IMR-90 (cell line): ENCODE results near the gene COL7A1. TPM values are rescaled to one million over a fixed set of nuclear protein-coding genes. Genes with fewer than 3 reads are reported as not detected.

Experiments used
- ATAC-seq: fragments of 200-7000 bp; cut with Tn5 transposase; 2 replicates; pipeline ENCODE4 v1.9.1; 2020; ENCODE audit warnings: low read depth, mild to moderate bottlenecking, moderate library complexity
- BruUV-seq: library from RNA; stranded (reverse); fragments of 400-500 nt; replicated peaks from 2 replicates; lab custom pipeline; 2021; lab: Mats Ljungman, UMichigan
- CTCF ChIA-PET: fragments of 300-600 bp; formaldehyde crosslinking; extraction: SDS; loops from one replicate; lab custom pipeline; 2021; ENCODE audit warnings: antibody characterized with exemption; lab: Yijun Ruan, JAX
- POLR2A ChIA-PET: fragments of 300-600 bp; sonication (Branson Sonifier 250); formaldehyde crosslinking; loops from one replicate; lab custom pipeline; 2022; ENCODE audit warnings: antibody characterized with exemption; ENCODE audit not compliant: unreplicated experiment; lab: Charles Lee
- DNase-seq: peaks from one replicate; pipeline ENCODE4 v3.0.0; 2013
- H2AFZ ChIP-seq: replicated peaks from 2 replicates; pipeline ENCODE3; 2013; ENCODE audit warnings: low read length, mild to moderate bottlenecking; ENCODE audit not compliant: poor library complexity
- H2AK5ac ChIP-seq: 2 replicates; pipeline ENCODE4 v1.6.1; 2013; ENCODE audit warnings: low read depth, low read length, inconsistent platforms
- H2AK9ac ChIP-seq: replicated peaks from 2 replicates; pipeline ENCODE3; 2013; ENCODE audit warnings: mild to moderate bottlenecking, low read depth, low read length, moderate library complexity; ENCODE audit not compliant: poor library complexity
- H2BK120ac ChIP-seq: 2 replicates; pipeline ENCODE4 v1.6.1; 2013; ENCODE audit warnings: low read depth, low read length, inconsistent platforms
- H2BK15ac ChIP-seq: 3 replicates; pipeline ENCODE4 v1.6.1; 2013; ENCODE audit warnings: low read depth, low read length, inconsistent platforms
- H2BK20ac ChIP-seq: 2 replicates; pipeline ENCODE4 v1.6.1; 2013; ENCODE audit warnings: low read depth, mild to moderate bottlenecking, inconsistent platforms, low read length, moderate library complexity
- H2BK5ac ChIP-seq: 2 replicates; pipeline ENCODE4 v1.6.1; 2013; ENCODE audit warnings: mild to moderate bottlenecking, low read depth, low read length, inconsistent platforms; ENCODE audit not compliant: poor library complexity, severe bottlenecking
- H3K14ac ChIP-seq: replicated peaks from 2 replicates; pipeline ENCODE4 v1.6.1; 2013; ENCODE audit warnings: low read depth, low read length, inconsistent platforms
- H3K18ac ChIP-seq: 2 replicates; pipeline ENCODE4 v1.6.1; 2013; ENCODE audit warnings: low read depth, low read length, control low read depth
- H3K23ac ChIP-seq: 2 replicates; pipeline ENCODE4 v1.6.1; 2013; ENCODE audit warnings: low read depth, low read length, inconsistent platforms
- H3K27ac ChIP-seq: 2 replicates; pipeline ENCODE4 v1.5.1; 2013; ENCODE audit warnings: mild to moderate bottlenecking, control low read depth, low read length; ENCODE audit not compliant: insufficient read depth
- H3K27me3 ChIP-seq: 2 replicates; pipeline ENCODE4 v1.6.1; 2013; ENCODE audit warnings: low read length; ENCODE audit not compliant: control insufficient read depth, insufficient read depth
- H3K36me3 ChIP-seq: 2 replicates; pipeline ENCODE4 v1.6.1; 2013; ENCODE audit warnings: low read length, mixed read lengths; ENCODE audit not compliant: control insufficient read depth, insufficient read depth
- H3K4ac ChIP-seq: 2 replicates; pipeline ENCODE4 v1.6.1; 2013; ENCODE audit warnings: low read depth, low read length, inconsistent platforms
- H3K4me1 ChIP-seq: 2 replicates; pipeline ENCODE4 v1.6.1; 2013; ENCODE audit warnings: low read length, mixed read lengths; ENCODE audit not compliant: control insufficient read depth, insufficient read depth
- H3K4me2 ChIP-seq: 2 replicates; pipeline ENCODE4 v1.6.1; 2013; ENCODE audit warnings: low read depth, mild to moderate bottlenecking, control low read depth, low read length, moderate library complexity
- H3K4me3 ChIP-seq: 2 replicates; pipeline ENCODE4 v1.5.1; 2013; ENCODE audit warnings: low read depth, mild to moderate bottlenecking, control low read depth, low read length, moderate library complexity; ENCODE audit not compliant: insufficient read depth
- H3K56ac ChIP-seq: 2 replicates; pipeline ENCODE4 v1.6.1; 2013; ENCODE audit warnings: low read length, inconsistent platforms; ENCODE audit not compliant: insufficient read depth; ENCODE audit errors: extremely low read depth
- H3K79me1 ChIP-seq, 2 experiments: 2 replicates each; pipeline ENCODE4 v1.6.1; 2013; ENCODE audit warnings: low read length in 2 of 2, inconsistent platforms in 1 of 2, low read depth in 1 of 2
- H3K9ac ChIP-seq: 2 replicates; pipeline ENCODE4 v1.6.1; 2013; ENCODE audit warnings: low read depth, low read length, control low read depth
- H3K9me1 ChIP-seq: 2 replicates; pipeline ENCODE4 v1.6.1; 2013; ENCODE audit warnings: low read length, inconsistent platforms; ENCODE audit not compliant: insufficient read depth
- H3K9me3 ChIP-seq: 2 replicates; pipeline ENCODE4 v1.6.1; 2013; ENCODE audit warnings: low read length; ENCODE audit not compliant: control insufficient read depth, insufficient read depth
- H4K20me1 ChIP-seq: 2 replicates; pipeline ENCODE4 v1.6.1; 2013; ENCODE audit warnings: low read length, inconsistent platforms; ENCODE audit not compliant: insufficient read depth
- H4K5ac ChIP-seq: 2 replicates; pipeline ENCODE4 v1.6.1; 2013; ENCODE audit warnings: mild to moderate bottlenecking, low read depth, low read length, control low read depth
- H4K8ac ChIP-seq, 2 experiments: 2 replicates each; pipeline ENCODE4 v1.6.1; 2013; ENCODE audit warnings: low read depth in 2 of 2, low read length in 2 of 2, control low read depth in 1 of 2, inconsistent platforms in 1 of 2
- H4K91ac ChIP-seq: 2 replicates; pipeline ENCODE4 v1.6.1; 2013; ENCODE audit warnings: low read depth, low read length, inconsistent platforms; ENCODE audit not compliant: insufficient read depth
- CHD1 ChIP-seq: IDR thresholded peaks from 2 replicates; pipeline ENCODE4 v1.6.1; 2012; ENCODE audit warnings: low read depth, low read length, improper control_type of control experiment
- FOS ChIP-seq: fragments of 150-350 bp; IDR thresholded peaks from 2 replicates; pipeline ENCODE4 v1.6.1; 2016; ENCODE audit warnings: low read depth, low read length
- MAFK ChIP-seq: IDR thresholded peaks from 2 replicates; pipeline ENCODE4 v1.6.1; 2012; ENCODE audit warnings: low read depth, low read length, improper control_type of control experiment
- MAZ ChIP-seq: IDR thresholded peaks from 2 replicates; pipeline ENCODE4 v1.6.1; 2012; ENCODE audit warnings: low read depth, mild to moderate bottlenecking, low read length, improper control_type of control experiment, moderate library complexity, borderline replicate concordance
- MXI1 ChIP-seq: IDR thresholded peaks from 2 replicates; pipeline ENCODE4 v1.6.1; 2012; ENCODE audit warnings: low read depth, mild to moderate bottlenecking, low read length, moderate library complexity, borderline replicate concordance
- NFE2L2 ChIP-seq: fragments of 150-350 bp; IDR thresholded peaks from 2 replicates; pipeline ENCODE4 v1.6.1; 2016; ENCODE audit warnings: low read depth, mild to moderate bottlenecking, low read length
- POLR2A ChIP-seq: IDR thresholded peaks from 2 replicates; pipeline ENCODE4 v1.6.1; 2012; ENCODE audit warnings: mild to moderate bottlenecking, low read depth, low read length
- RCOR1 ChIP-seq: IDR thresholded peaks from 2 replicates; pipeline ENCODE4 v1.6.1; 2012; ENCODE audit warnings: mild to moderate bottlenecking, low read length, improper control_type of control experiment; ENCODE audit not compliant: insufficient replicate concordance
- WGBS, 2 experiments: methylation state at CpG; one replicate each; pipeline versions ENCODE4 v1.1.5 to v1.1.7; 2013; ENCODE audit warnings: missing lambda C conversion rate in 2 of 2; ENCODE audit not compliant: insufficient read length in 1 of 2; ENCODE audit errors: extremely low coverage in 2 of 2; 5-methylcytosine and 5-hydroxymethylcytosine counted together
- dilution Hi-C: fragments of 300-500 bp; cut with HindIII; formaldehyde crosslinking; loops from one replicate; pipeline ENCODE4 v1.14.3; 2018; ENCODE audit warnings: low sequenced_read_pairs; ENCODE audit not compliant: unreplicated experiment
- in situ Hi-C: fragments of 300-500 bp; cut with MboI; formaldehyde crosslinking; loops from 3 replicates; pipeline ENCODE4 v1.14.3; 2019; ENCODE audit warnings: low sequenced_read_pairs, inconsistent platforms, mixed read lengths
- intact Hi-C: fragments of 100-400 bp; cut with micrococcal nuclease; formaldehyde crosslinking; loops from 2 replicates; pipeline ENCODE4 v1.10.0; 2022
- polyA plus RNA-seq, 3 experiments: library from polyadenylated mRNA; depleted of rRNA; stranded (reverse); fragments of >200 nt; gene quantifications; 2 replicates each; pipeline ENCODE4 v1.2.3, GENCODE V29; 2012; ENCODE audit warnings: low replicate concordance in 1 of 3
- total RNA-seq: library from RNA; depleted of rRNA; stranded (reverse); fragments of >200 nt; gene quantifications from 2 replicates; pipeline ENCODE4 v1.2.3, GENCODE V29; 2012

Gene COL7A1
- total and polyA plus RNA-seq, 2 of the 4 experiments (the other 2 are of a cell fraction) = 4.1 to 20.3 TPM

DNA sequence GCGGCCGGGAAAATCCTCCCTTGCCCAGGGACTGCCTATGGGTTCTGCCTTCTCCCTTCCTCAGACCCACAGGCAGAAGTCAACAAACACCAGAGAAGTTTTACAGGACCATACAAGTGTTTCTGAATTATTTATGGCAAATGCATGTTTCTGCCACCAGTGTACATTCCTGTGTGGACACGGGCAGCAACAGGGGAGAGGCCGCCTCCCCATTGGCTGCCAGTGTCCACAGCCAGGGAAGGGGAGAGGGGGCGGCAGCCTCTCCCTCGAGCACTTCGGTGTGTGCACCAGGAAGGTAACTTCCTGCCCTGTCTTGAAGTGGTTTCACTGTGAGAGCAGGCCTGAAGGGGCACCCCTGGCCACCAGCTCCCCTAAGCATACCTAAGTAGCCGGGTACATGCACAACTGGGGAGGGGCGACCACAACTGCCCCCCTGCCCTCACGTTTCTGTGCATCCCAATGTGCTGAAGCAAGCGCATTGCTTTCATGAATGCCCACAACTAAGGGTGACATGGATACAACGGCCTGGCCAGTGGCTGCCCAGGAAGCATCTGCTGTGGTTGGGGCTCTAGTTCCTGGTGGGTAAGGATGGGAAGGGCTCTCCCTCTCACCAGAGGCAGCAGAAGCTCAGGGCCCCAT, 76.4 kb downstream of the COL7A1 start:
- no peak for DNase-seq

More for the DNA sequence above, 76.4 kb downstream of the COL7A1 start:
- Histone ChIP-seq H3K4ac (no peak overlapping the region), H4K91ac (no peak overlapping the region), H3K23ac (no peak overlapping the region), H2BK15ac (no peak overlapping the region), H3K9me1 (no peaks in the 10 kb centered on the region), H3K4me2 (no peak overlapping the region), H2BK5ac (no peak overlapping the region), H3K4me1 (0 out of 2 replicates have a peak, but pooled peaks cover 2% of the 10 kb centered on the region), H3K14ac (no peak overlapping the region), H4K5ac (no peak overlapping the region), H2AFZ (peak overlapping the region; percentile 66), H2BK20ac (no peak overlapping the region), H3K18ac (no peak overlapping the region), H3K9ac (no peak overlapping the region), H4K20me1 (no peaks in the 10 kb centered on the region), H3K27me3 (no peaks in the 10 kb centered on the region), H2AK9ac (no peak overlapping the region), H3K36me3 (peaks cover 9% of the 10 kb centered on the region), H3K4me3 (no peak overlapping the region), H2BK120ac (no peak overlapping the region), H3K79me1 (no peaks in the 10 kb centered on the region), H3K27ac (no peak overlapping the region), H4K8ac (no peak overlapping the region), H3K9me3 (no peaks in the 10 kb centered on the region), H2AK5ac (no peak overlapping the region), H3K56ac (no peak overlapping the region)
- no peak for TF ChIP-seq POLR2A
- TF ChIP-seq MAFK = no peak
- TF ChIP-seq RCOR1 = no peak
- no peak for TF ChIP-seq MXI1
- TF ChIP-seq NFE2L2 = no peak
- no peak for TF ChIP-seq FOS
- TF ChIP-seq MAZ = no peak
- TF ChIP-seq CHD1 = no peak
- ChIA-PET CTCF (no interaction called here), POLR2A (no interaction called here)
- in situ Hi-C loops = no loop called here
- intact Hi-C loops = no loop called here
- ATAC-seq = peak; percentile 82
- 100% methylated on average over 1 of the region's 12 CpGs; no CpG with 5 or more reads in 1 of the 2 experiments for WGBS, 2 experiments
- dilution Hi-C loops = no loop called here
- no TSS peak for BruUV-seq
